ENCODE results near the gene IER3. TPM values are rescaled to one million over a fixed set of nuclear protein-coding genes. Genes with fewer than 3 reads are reported as not detected.

IER3 gene
- total RNA-seq, 1 experiment from 2014 or later: 82.4 TPM

DNA sequence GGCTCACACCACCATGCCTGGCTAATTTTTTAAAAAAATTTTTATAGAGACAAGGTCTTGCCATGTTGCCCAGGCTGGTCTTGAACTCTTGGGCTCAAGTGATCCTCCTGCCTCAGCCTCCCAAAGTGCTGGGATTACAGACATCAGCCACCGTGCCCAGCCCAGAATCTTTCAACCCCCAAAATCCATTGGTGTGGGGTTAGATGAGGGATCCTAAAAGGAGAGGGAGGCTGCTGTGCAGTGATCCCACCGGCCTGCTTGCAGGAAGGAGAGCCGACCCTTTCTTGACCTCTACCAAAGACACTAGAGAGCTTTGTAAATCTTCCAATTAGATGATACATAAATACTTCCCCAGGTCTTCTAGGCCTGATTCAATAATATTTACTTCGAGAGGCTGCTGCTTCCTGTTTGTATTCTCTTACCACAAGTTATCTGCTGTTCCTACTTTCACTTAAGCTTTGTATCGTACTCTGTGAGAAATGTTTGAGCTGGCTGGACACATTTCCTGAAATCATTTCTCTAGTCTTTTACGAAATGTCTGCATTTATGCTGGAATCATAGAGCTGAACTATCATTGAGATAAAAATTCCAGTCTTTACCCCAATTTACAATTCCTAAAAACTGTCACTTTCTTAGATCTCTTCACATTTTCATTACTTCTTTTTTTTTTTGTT lies 49.3 kb upstream of the IER3 start:
- POLR2A ChIA-PET: interaction anchor here (0.6 kb wide), 1 partner anchor 113 kb away, joined by 4 read pairs; no protein-coding TSS in a partner anchor
- TF ChIP-seq, protein P1, sequence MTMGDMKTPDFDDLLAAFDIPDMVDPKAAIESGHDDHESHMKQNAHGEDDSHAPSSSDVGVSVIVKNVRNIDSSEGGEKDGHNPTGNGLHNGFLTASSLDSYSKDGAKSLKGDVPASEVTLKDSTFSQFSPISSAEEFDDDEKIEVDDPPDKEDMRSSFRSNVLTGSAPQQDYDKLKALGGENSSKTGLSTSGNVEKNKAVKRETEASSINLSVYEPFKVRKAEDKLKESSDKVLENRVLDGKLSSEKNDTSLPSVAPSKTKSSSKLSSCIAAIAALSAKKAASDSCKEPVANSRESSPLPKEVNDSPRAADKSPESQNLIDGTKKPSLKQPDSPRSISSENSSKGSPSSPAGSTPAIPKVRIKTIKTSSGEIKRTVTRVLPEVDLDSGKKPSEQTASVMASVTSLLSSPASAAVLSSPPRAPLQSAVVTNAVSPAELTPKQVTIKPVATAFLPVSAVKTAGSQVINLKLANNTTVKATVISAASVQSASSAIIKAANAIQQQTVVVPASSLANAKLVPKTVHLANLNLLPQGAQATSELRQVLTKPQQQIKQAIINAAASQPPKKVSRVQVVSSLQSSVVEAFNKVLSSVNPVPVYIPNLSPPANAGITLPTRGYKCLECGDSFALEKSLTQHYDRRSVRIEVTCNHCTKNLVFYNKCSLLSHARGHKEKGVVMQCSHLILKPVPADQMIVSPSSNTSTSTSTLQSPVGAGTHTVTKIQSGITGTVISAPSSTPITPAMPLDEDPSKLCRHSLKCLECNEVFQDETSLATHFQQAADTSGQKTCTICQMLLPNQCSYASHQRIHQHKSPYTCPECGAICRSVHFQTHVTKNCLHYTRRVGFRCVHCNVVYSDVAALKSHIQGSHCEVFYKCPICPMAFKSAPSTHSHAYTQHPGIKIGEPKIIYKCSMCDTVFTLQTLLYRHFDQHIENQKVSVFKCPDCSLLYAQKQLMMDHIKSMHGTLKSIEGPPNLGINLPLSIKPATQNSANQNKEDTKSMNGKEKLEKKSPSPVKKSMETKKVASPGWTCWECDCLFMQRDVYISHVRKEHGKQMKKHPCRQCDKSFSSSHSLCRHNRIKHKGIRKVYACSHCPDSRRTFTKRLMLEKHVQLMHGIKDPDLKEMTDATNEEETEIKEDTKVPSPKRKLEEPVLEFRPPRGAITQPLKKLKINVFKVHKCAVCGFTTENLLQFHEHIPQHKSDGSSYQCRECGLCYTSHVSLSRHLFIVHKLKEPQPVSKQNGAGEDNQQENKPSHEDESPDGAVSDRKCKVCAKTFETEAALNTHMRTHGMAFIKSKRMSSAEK (CRISPR knock-in tag; IDR thresholded peaks at IDR 0.05; ENCODE audit: borderline replicate concordance): no peak
- no peak for TF ChIP-seq KAT7 (CRISPR knock-in tag; IDR thresholded peaks at IDR 0.05; ENCODE audit: borderline replicate concordance)
- TF ChIP-seq ATF1 (CRISPR knock-in tag; IDR thresholded peaks at IDR 0.05): no peak
- no peak for TF ChIP-seq ERG (CRISPR knock-in tag; IDR thresholded peaks at IDR 0.05)
- TF ChIP-seq TP53 (CRISPR knock-in tag; IDR thresholded peaks at IDR 0.05): no peak
- TF ChIP-seq CREM (CRISPR knock-in tag; IDR thresholded peaks at IDR 0.05): no peak
- no peak for TF ChIP-seq AR (CRISPR knock-in tag; IDR thresholded peaks at IDR 0.05)
- TF ChIP-seq HMGA2 (CRISPR knock-in tag; IDR thresholded peaks at IDR 0.05): no peak
- TF ChIP-seq, protein P2, sequence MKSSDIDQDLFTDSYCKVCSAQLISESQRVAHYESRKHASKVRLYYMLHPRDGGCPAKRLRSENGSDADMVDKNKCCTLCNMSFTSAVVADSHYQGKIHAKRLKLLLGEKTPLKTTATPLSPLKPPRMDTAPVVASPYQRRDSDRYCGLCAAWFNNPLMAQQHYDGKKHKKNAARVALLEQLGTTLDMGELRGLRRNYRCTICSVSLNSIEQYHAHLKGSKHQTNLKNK (CRISPR knock-in tag; IDR thresholded peaks at IDR 0.05): no peak
- Mint-ChIP-seq H3K9me3 (no peaks in the 10 kb centered on the region), H3K4me3 (no peak overlapping the region), H3K4me1 (peaks cover 5% of the 10 kb centered on the region; the same call in 1 of the 2 replicates), H3K27me3 (ENCODE audit: low read depth) (peaks cover 34% of the 10 kb centered on the region), H3K27ac (no peak overlapping the region), H3K36me3 (no peaks in the 10 kb centered on the region)
- CTCF ChIA-PET: interaction anchor here (1.1 kb wide), 1 partner anchor 120 kb away, joined by 3 read pairs; the partner anchor contains the start of gene VARS2
- DNase-seq (ENCODE audit: low spot score) (no peak), ATAC-seq (no peak)

DNA sequence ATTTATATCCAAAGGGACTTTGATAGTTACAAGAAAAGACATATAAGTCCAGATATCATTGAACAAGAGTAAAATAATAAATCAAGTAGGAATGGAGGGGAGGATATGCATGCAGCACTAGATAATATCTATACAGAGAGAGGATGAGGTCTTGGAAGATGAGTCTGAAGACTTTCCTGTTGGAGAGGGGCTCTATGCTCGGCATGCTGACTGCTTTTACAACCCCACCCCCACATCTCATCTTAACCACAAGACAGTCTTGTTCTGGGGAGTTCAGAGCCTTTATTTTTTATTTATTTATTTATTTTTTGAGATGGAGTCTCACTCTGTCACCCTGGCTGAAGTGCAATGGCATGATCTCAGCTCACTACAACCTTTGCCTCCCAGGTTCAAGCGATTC lies 48.4 kb upstream of the IER3 start:
- peaks cover 37% of the 10 kb centered on the region for H3K27me3 Mint-ChIP-seq (ENCODE audit: low read depth)
- no peaks in the 10 kb centered on the region for H3K36me3 Mint-ChIP-seq
- TF ChIP-seq, protein P3, sequence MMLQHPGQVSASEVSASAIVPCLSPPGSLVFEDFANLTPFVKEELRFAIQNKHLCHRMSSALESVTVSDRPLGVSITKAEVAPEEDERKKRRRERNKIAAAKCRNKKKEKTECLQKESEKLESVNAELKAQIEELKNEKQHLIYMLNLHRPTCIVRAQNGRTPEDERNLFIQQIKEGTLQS (CRISPR knock-in tag; conservative IDR thresholded peaks at IDR 0.05): no peak
- TF ChIP-seq GABPB1 (CRISPR knock-in tag; IDR thresholded peaks at IDR 0.05) (no peak), ZNF416 (CRISPR knock-in tag; IDR thresholded peaks at IDR 0.05) (no peak), KAT7 (CRISPR knock-in tag; IDR thresholded peaks at IDR 0.05; ENCODE audit: borderline replicate concordance) (no peak), NR3C1 (CRISPR knock-in tag; conservative IDR thresholded peaks at IDR 0.05; ENCODE audit: low read depth) (no peak), CTCF (IDR thresholded peaks at IDR 0.05) (no peak), TCF7 (CRISPR knock-in tag; IDR thresholded peaks at IDR 0.05; ENCODE audit: low read depth) (no peak), ZNF671 (CRISPR knock-in tag; IDR thresholded peaks at IDR 0.05) (no peak), GRHL2 (CRISPR knock-in tag; IDR thresholded peaks at IDR 0.05; ENCODE audit: insufficient replicate concordance, severe bottlenecking) (no peak), ZNF219 (CRISPR knock-in tag; IDR thresholded peaks at IDR 0.05; ENCODE audit: borderline replicate concordance) (no peak)
- TF ChIP-seq, protein P4, sequence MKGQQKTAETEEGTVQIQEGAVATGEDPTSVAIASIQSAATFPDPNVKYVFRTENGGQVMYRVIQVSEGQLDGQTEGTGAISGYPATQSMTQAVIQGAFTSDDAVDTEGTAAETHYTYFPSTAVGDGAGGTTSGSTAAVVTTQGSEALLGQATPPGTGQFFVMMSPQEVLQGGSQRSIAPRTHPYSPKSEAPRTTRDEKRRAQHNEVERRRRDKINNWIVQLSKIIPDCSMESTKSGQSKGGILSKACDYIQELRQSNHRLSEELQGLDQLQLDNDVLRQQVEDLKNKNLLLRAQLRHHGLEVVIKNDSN (CRISPR knock-in tag; IDR thresholded peaks at IDR 0.05): no peak
- TF ChIP-seq, protein P5, sequence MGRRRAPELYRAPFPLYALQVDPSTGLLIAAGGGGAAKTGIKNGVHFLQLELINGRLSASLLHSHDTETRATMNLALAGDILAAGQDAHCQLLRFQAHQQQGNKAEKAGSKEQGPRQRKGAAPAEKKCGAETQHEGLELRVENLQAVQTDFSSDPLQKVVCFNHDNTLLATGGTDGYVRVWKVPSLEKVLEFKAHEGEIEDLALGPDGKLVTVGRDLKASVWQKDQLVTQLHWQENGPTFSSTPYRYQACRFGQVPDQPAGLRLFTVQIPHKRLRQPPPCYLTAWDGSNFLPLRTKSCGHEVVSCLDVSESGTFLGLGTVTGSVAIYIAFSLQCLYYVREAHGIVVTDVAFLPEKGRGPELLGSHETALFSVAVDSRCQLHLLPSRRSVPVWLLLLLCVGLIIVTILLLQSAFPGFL (CRISPR knock-in tag; IDR thresholded peaks at IDR 0.05; ENCODE audit: borderline replicate concordance): no peak
- DNase-seq (ENCODE audit: low spot score) (no peak), ATAC-seq (no peak)
- H3K4me3 Mint-ChIP-seq: no peak overlapping the region
- ChIA-PET CTCF (no interaction called here), POLR2A (no interaction called here)
- no peaks in the 10 kb centered on the region for H3K9me3 Mint-ChIP-seq
- peaks cover 6% of the 10 kb centered on the region; the same call in 1 of the 2 replicates for H3K4me1 Mint-ChIP-seq
- no peak overlapping the region for H3K27ac Mint-ChIP-seq

All from WTC11 (cell line).